ENCODE results near the gene CLCN7. TPM values are rescaled to one million over a fixed set of nuclear protein-coding genes. Genes with fewer than 3 reads are reported as not detected.

The CLCN7 gene
- total RNA-seq, 4 donors from 2014 or later = 57.6 to 171 (median 95.0) TPM

GRCh38 chr16:1475552-1476114, 805 bp upstream of the CLCN7 start:
- DNase-seq = no peak
- in situ Hi-C loops (cut with MboI; ENCODE audit: low pct_ligation_motif_present in 1 of 4, low pct_unique_long_range_greater_than_20kb in 1 of 4, low sequenced_read_pairs in 3 of 4) = no loop called here
- 45 to 69% methylated on average over 4 to 15 of the region's 15 CpGs for WGBS, 2 donors (ENCODE audit: low coverage in 1 of 2)
- H3K9me3 ChIP-seq = no peaks in the 10 kb centered on the region
- peaks cover 13 to 30% (median 20%) of the 10 kb centered on the region in 4 donors for H3K4me1 ChIP-seq
- TF ChIP-seq POLR2AphosphoS5 (IDR thresholded peaks at IDR 0.05) (no peak), POLR2A (IDR thresholded peaks at IDR 0.05) (no peak), CTCF (IDR thresholded peaks at IDR 0.05) (no peak), EP300 (IDR thresholded peaks at IDR 0.05; ENCODE audit: low read depth) (no peak)
- peak overlapping the region; percentile 89 to 94 (median 91) for H3K27ac ChIP-seq
- no peaks in the 10 kb centered on the region for H3K36me3 ChIP-seq
- H3K27me3 ChIP-seq = no peaks in the 10 kb centered on the region
- intact Hi-C loops (cut with DNase I; ENCODE audit: low total_unique reads) = no loop called here
- peak overlapping the region; percentile 73 to 98 (median 86) for H3K4me3 ChIP-seq

- TF ChIP-seq EP300 (IDR thresholded peaks at IDR 0.05; ENCODE audit: low read depth) (no peak), POLR2A (IDR thresholded peaks at IDR 0.05) (no peak), POLR2AphosphoS5 (IDR thresholded peaks at IDR 0.05) (no peak), CTCF (IDR thresholded peaks at IDR 0.05) (no peak)
- H3K27me3 ChIP-seq = no peaks in the 10 kb centered on the region
- peaks cover 13 to 39% (median 20%) of the 10 kb centered on the region in 4 donors for H3K4me1 ChIP-seq
- H3K4me3 ChIP-seq = peak overlapping the region; percentile 73 to 98 (median 86)
- peak overlapping the region; percentile 89 to 94 (median 91) for H3K27ac ChIP-seq
- H3K36me3 ChIP-seq = no peaks in the 10 kb centered on the region
- in situ Hi-C loops (cut with MboI; ENCODE audit: low pct_ligation_motif_present in 1 of 4, low pct_unique_long_range_greater_than_20kb in 1 of 4, low sequenced_read_pairs in 3 of 4) (no loop called here), intact Hi-C loops (cut with DNase I; ENCODE audit: low total_unique reads) (no loop called here)
- WGBS, 2 donors (ENCODE audit: low coverage in 1 of 2) = 19 to 61% methylated on average over 10 to 27 of the region's 57 CpGs
- no peak for DNase-seq
- no peaks in the 10 kb centered on the region for H3K9me3 ChIP-seq
Observed at GRCh38 chr16:1474082-1474795, 589 bp downstream of the CLCN7 start.

- no peaks in the 10 kb centered on the region for H3K9me3 ChIP-seq
- no peaks in the 10 kb centered on the region for H3K27me3 ChIP-seq
- no peak overlapping the region for H3K4me3 ChIP-seq
Observed at GRCh38 chr16:1472974-1473373, 1.9 kb downstream of the CLCN7 start.

More at GRCh38 chr16:1472974-1473373, 1.9 kb downstream of the CLCN7 start:
- in situ Hi-C loops (cut with MboI; ENCODE audit: low pct_ligation_motif_present in 1 of 4, low pct_unique_long_range_greater_than_20kb in 1 of 4, low sequenced_read_pairs in 3 of 4) = no loop called here
- Histone ChIP-seq H3K27ac (no peak overlapping the region), H3K36me3 (no peaks in the 10 kb centered on the region), H3K4me1 (peaks cover 13 to 39% (median 20%) of the 10 kb centered on the region in 4 donors)
- no peak for DNase-seq
- 58 to 77% methylated on average over 3 of the region's 3 CpGs for WGBS, 2 donors (ENCODE audit: low coverage in 1 of 2)
- intact Hi-C loops (cut with DNase I; ENCODE audit: low total_unique reads) = no loop called here
- TF ChIP-seq CTCF (IDR thresholded peaks at IDR 0.05) (no peak), POLR2AphosphoS5 (IDR thresholded peaks at IDR 0.05) (no peak), POLR2A (IDR thresholded peaks at IDR 0.05) (no peak), EP300 (IDR thresholded peaks at IDR 0.05; ENCODE audit: low read depth) (no peak)
